ENCODE data around the gene NOLC1.

DNA sequence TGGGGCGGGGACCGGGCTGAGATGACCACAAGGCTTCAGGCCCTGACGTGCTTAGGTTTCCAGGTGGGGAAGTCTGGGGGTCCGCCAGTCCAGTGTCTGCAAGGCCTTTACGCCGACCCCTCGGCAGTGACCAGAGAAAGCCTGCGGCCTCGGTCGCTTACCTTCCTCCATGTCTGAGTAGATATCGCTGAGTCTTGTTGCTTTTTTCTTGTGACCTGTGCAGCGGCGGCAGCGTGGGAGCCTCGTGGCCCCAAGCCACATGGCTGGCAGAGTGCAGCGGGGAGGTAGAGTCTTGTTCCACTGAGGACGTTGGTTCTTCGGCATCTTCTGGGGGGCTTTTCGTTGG lies 329 bp downstream of the NOLC1 start:
- TF ChIP-seq, protein P1, sequence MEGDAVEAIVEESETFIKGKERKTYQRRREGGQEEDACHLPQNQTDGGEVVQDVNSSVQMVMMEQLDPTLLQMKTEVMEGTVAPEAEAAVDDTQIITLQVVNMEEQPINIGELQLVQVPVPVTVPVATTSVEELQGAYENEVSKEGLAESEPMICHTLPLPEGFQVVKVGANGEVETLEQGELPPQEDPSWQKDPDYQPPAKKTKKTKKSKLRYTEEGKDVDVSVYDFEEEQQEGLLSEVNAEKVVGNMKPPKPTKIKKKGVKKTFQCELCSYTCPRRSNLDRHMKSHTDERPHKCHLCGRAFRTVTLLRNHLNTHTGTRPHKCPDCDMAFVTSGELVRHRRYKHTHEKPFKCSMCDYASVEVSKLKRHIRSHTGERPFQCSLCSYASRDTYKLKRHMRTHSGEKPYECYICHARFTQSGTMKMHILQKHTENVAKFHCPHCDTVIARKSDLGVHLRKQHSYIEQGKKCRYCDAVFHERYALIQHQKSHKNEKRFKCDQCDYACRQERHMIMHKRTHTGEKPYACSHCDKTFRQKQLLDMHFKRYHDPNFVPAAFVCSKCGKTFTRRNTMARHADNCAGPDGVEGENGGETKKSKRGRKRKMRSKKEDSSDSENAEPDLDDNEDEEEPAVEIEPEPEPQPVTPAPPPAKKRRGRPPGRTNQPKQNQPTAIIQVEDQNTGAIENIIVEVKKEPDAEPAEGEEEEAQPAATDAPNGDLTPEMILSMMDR (IDR thresholded peaks at IDR 0.05): no peak
- TF ChIP-seq POLR2AphosphoS5 (IDR thresholded peaks at IDR 0.05): no peak

Data from suprapubic skin (tissue), 3 donors.